K562 (cell line): ENCODE results near the gene ADAMTS6. TPM values are rescaled to one million over a fixed set of nuclear protein-coding genes. Genes with fewer than 3 reads are reported as not detected.

Experiments used
- ATAC-seq: fragments of 200-7000 bp; cut with Tn5 transposase; 3 replicates; pipeline ENCODE4 v1.9.1; 2020; ENCODE audit warnings: moderate library complexity
- BruUV-seq: library from RNA; stranded (reverse); fragments of 400-500 nt; replicated peaks from 2 replicates; lab custom pipeline; 2021; lab: Mats Ljungman, UMichigan
- CTCF ChIA-PET: fragments of 300-600 bp; formaldehyde crosslinking; extraction: SDS; loops from one replicate; lab custom pipeline; 2021; ENCODE audit warnings: low intra/inter-chr PET ratio; lab: Yijun Ruan, JAX
- POLR2A ChIA-PET: fragments of 300-600, 350-650 bp; sonication (Branson Sonifier 250); formaldehyde crosslinking; extraction: SDS; loops from one replicate; lab custom pipeline; 2021; ENCODE audit warnings: antibody characterized with exemption, inconsistent platforms; lab: Yijun Ruan, JAX
- DNase-seq, 4 experiments: peaks; one replicate each; pipeline versions ENCODE4 v3.0.0 to v3.0.0-alpha.2; 2011 to 2018; ENCODE audit warnings: low spot score in 3 of 4, mixed read lengths in 3 of 4; ENCODE audit errors: extremely low read depth in 1 of 4
- FAIRE-seq: peaks from 2 replicates; lab custom pipeline; 2011; peaks lifted over from hg19 to GRCh38; lab: Jason Lieb, UNC
- H2AFZ ChIP-seq: 2 replicates; pipeline ENCODE4 v1.6.0; 2011; ENCODE audit warnings: low read depth, low read length, control low read depth, inconsistent platforms
- H3K27ac ChIP-seq: fragments of 200-600 bp; 3 replicates; pipeline ENCODE4 v1.8.0; 2011; ENCODE audit warnings: low read depth, mild to moderate bottlenecking, control low read depth, inconsistent platforms, low read length, moderate library complexity, mixed read lengths; ENCODE audit errors: extremely low read depth
- H3K27me3 ChIP-seq, 2 experiments: fragments of 300-600 bp in 1 of 2; 2 replicates in 1 of 2; 3 replicates in 1 of 2; pipeline versions ENCODE4 v1.6.0 to v1.8.0; 2011; ENCODE audit warnings: inconsistent platforms in 2 of 2, low read length in 2 of 2, mild to moderate bottlenecking in 1 of 2, mixed read lengths in 1 of 2, moderate library complexity in 1 of 2; ENCODE audit not compliant: control insufficient read depth in 2 of 2, insufficient read depth in 2 of 2
- H3K36me3 ChIP-seq: fragments of 300-600 bp; 3 replicates; pipeline ENCODE4 v1.8.0; 2011; ENCODE audit warnings: mild to moderate bottlenecking, low read length, inconsistent platforms; ENCODE audit not compliant: control insufficient read depth, insufficient read depth
- H3K4me1 ChIP-seq, 2 experiments: fragments of 200-600 bp in 1 of 2; replicated peaks in 1 of 2; 2 replicates in 1 of 2; 3 replicates in 1 of 2; pipeline versions ENCODE4 v1.5.1 to v1.8.0; 2011; ENCODE audit warnings: inconsistent platforms in 2 of 2, low read length in 2 of 2, mild to moderate bottlenecking in 1 of 2, mixed read lengths in 1 of 2, moderate library complexity in 1 of 2; ENCODE audit not compliant: control insufficient read depth in 2 of 2, insufficient read depth in 2 of 2
- H3K4me2 ChIP-seq: 2 replicates; pipeline ENCODE4 v1.6.1; 2011; ENCODE audit warnings: low read length, control low read depth, inconsistent platforms, mixed read lengths; ENCODE audit not compliant: insufficient read depth
- H3K4me3 ChIP-seq: fragments of 200-600 bp; sonication (generic), shearing (Covaris generic); 2 replicates; pipeline ENCODE4 v1.5.1; 2016; ENCODE audit warnings: control low read depth, inconsistent platforms
- H3K79me2 ChIP-seq: fragments of 200-600 bp; 3 replicates; pipeline ENCODE4 v1.8.0; 2011; ENCODE audit warnings: low read length, inconsistent platforms; ENCODE audit not compliant: control insufficient read depth, insufficient read depth
- H3K9ac ChIP-seq, 2 experiments: 2 replicates each; pipeline versions ENCODE4 v1.6.0 to v1.6.1; 2011; ENCODE audit warnings: low read depth in 2 of 2, low read length in 2 of 2, control low read depth in 1 of 2, inconsistent platforms in 1 of 2, mild to moderate bottlenecking in 1 of 2, mixed read lengths in 1 of 2; ENCODE audit not compliant: insufficient read depth in 1 of 2
- H3K9me1 ChIP-seq: one replicate; pipeline ENCODE4 v1.6.0; 2011; ENCODE audit warnings: inconsistent platforms, mild to moderate bottlenecking, low read length, moderate library complexity; ENCODE audit not compliant: control insufficient read depth, insufficient read depth
- H3K9me3 ChIP-seq: replicated peaks from 2 replicates; pipeline ENCODE4 v1.5.1; 2011; ENCODE audit warnings: low read depth, low read length, inconsistent platforms; ENCODE audit not compliant: control insufficient read depth, insufficient read depth
- H4K20me1 ChIP-seq: replicated peaks from 2 replicates; pipeline ENCODE4 v1.6.1; 2011; ENCODE audit warnings: low read length, inconsistent platforms, mixed read lengths; ENCODE audit not compliant: control insufficient read depth, insufficient read depth
- ARID1B ChIP-seq: fragments of 450-650 bp; IDR thresholded peaks from 2 replicates; pipeline ENCODE4 v1.6.1; 2016; ENCODE audit warnings: antibody characterized with exemption, mild to moderate bottlenecking, inconsistent platforms
- CBFA2T3 ChIP-seq: fragments of 450-650 bp; IDR thresholded peaks from 2 replicates; pipeline ENCODE4 v1.6.1; 2017
- CTBP1 ChIP-seq: fragments of 450-650 bp; IDR thresholded peaks from 2 replicates; pipeline ENCODE4 v1.6.1; 2016; ENCODE audit warnings: borderline replicate concordance
- EP300 ChIP-seq: IDR thresholded peaks from 2 replicates; pipeline ENCODE4 v1.6.1; 2012; ENCODE audit warnings: low read length, improper control_type of control experiment
- JUN ChIP-seq, 2 experiments: sonication (generic) in 1 of 2; formaldehyde crosslinking in 1 of 2; IDR thresholded peaks; 2 replicates each; pipeline versions ENCODE4 v1.6.1 to v1.8.0; 2012 to 2022; ENCODE audit warnings: borderline replicate concordance in 2 of 2, mild to moderate bottlenecking in 2 of 2, improper control_type of control experiment in 1 of 2, low read depth in 1 of 2, low read length in 1 of 2, missing genetic modification reagents in 1 of 2
- MTA2 ChIP-seq: fragments of 450-650 bp; IDR thresholded peaks from 2 replicates; pipeline ENCODE4 v1.6.1; 2016; ENCODE audit warnings: low read depth
- REST ChIP-seq, 2 experiments: fragments of 450-650 bp; formaldehyde crosslinking in 1 of 2; IDR thresholded peaks; 2 replicates each; pipeline versions ENCODE4 v1.4.0 to v1.6.1; 2014 to 2020; ENCODE audit warnings: mild to moderate bottlenecking in 2 of 2, borderline replicate concordance in 1 of 2, low read depth in 1 of 2
- SMARCE1 ChIP-seq: fragments of 450-650 bp; IDR thresholded peaks from 2 replicates; pipeline ENCODE4 v1.7.1; 2016; ENCODE audit warnings: mild to moderate bottlenecking
- SMC3 ChIP-seq: conservative IDR thresholded peaks from 2 replicates; pipeline ENCODE4 v1.6.1; 2011; ENCODE audit warnings: low read depth, low read length, improper control_type of control experiment; ENCODE audit not compliant: insufficient read depth
- SOX6 ChIP-seq: fragments of 450-650 bp; IDR thresholded peaks from 2 replicates; pipeline ENCODE4 v1.6.1; 2014; ENCODE audit warnings: mild to moderate bottlenecking
- TCF3 ChIP-seq: sonication (generic); formaldehyde crosslinking; IDR thresholded peaks from 2 replicates; pipeline ENCODE4 v1.4.0; 2020; ENCODE audit warnings: mild to moderate bottlenecking, missing genetic modification reagents
- WGBS: fragments of 100-300 bp; shearing (Covaris generic); methylation state at CpG from one replicate; pipeline ENCODE4 v1.1.6; 2016; ENCODE audit warnings: low coverage, mixed read lengths; ENCODE audit not compliant: insufficient coverage; ENCODE audit errors: missing lambda C conversion rate; 5-methylcytosine and 5-hydroxymethylcytosine counted together
- in situ Hi-C: fragments of 300-500 bp; cut with MboI; formaldehyde crosslinking; loops from 4 replicates; pipeline ENCODE4 v1.15.0; 2018; ENCODE audit warnings: inconsistent platforms, mixed read lengths
- intact Hi-C: fragments of 100-400 bp; cut with micrococcal nuclease; formaldehyde crosslinking; loops from 2 replicates; pipeline ENCODE4 v1.14.2; 2022
- polyA plus RNA-seq, 8 experiments: library from polyadenylated mRNA; depleted of rRNA in 4 of 8; stranded (reverse) in 5 of 8; unstranded in 3 of 8; fragments of >200 nt; fragmentation: Nextera tagmentation in 2 of 8; fragmentation: Illumina TruSeq in 1 of 8; extraction: Ambion mirVana in 2 of 8; extraction: Trizol in 1 of 8; gene quantifications; 2 replicates each; pipeline versions ENCODE4 v1.2.1 to v1.2.3, GENCODE V29; 2011 to 2014; ENCODE audit warnings: inconsistent platforms in 1 of 8, missing spikeins in 1 of 8
- total RNA-seq, 7 experiments: library from RNA; depleted of rRNA in 6 of 7; stranded (reverse); fragments of >200 nt in 6 of 7; fragmentation: Illumina TruSeq in 2 of 7; extraction: Trizol in 2 of 7; gene quantifications; 2 replicates each; pipeline versions ENCODE4 v1.2.1 to v1.2.3, GENCODE V29; 2011 to 2021; ENCODE audit warnings: low replicate concordance in 1 of 7
- TF ChIP-seq, protein P1 (sequence below), 3 experiments: fragments of 200-800 bp in 1 of 3; sonication (Bioruptor generic) in 1 of 3; sonication (generic) in 1 of 3; formaldehyde crosslinking in 1 of 3; IDR thresholded peaks; 2 replicates each; pipeline versions ENCODE4 v1.6.1 to v1.8.0; 2016 to 2022; ENCODE audit warnings: mild to moderate bottlenecking in 2 of 3, missing compliant biosample characterization in 2 of 3, missing genetic modification characterization in 2 of 3, missing genetic modification reagents in 1 of 3

ADAMTS6 gene
- total and polyA plus RNA-seq, 9 of the 15 experiments (the other 6 are each of a cell fraction or from before 2014, with no cell fraction given): 0.57 to 5.3 (median 1.5) TPM

- DNase-seq (peak; percentile 33 to 69 (median 52)), FAIRE-seq (peak; percentile 58), ATAC-seq (peak; percentile 94)
- Histone ChIP-seq H2AFZ (peak overlapping the region; percentile 72), H3K79me2 (no peaks in the 10 kb centered on the region), H4K20me1 (no peaks in the 10 kb centered on the region), H3K9me3 (no peaks in the 10 kb centered on the region), H3K9me1 (no peaks in the 10 kb centered on the region), H3K36me3 (no peaks in the 10 kb centered on the region), H3K27ac (no peak overlapping the region), H3K4me1 (peaks cover 9% of the 10 kb centered on the region in 2 experiments; a peak in 4 of 5 replicates), H3K27me3 (0 out of 5 replicates have a peak, but pooled peaks cover 0 to 4% of the 10 kb centered on the region in 2 experiments), H3K4me2 (peak overlapping the region; percentile 17; the same call in 1 of the 2 replicates), H3K9ac (peak overlapping the region; percentile 4 to 17; a peak in 1 of 4 replicates), H3K4me3 (no peak overlapping the region)
- intact Hi-C loops: loop anchor here (1.0 kb wide), 1 partner anchor 382 kb away; no protein-coding TSS in a partner anchor
- BruUV-seq: no TSS peak
- WGBS: 19% methylated on average over 7 of the region's 9 CpGs
- in situ Hi-C loops: no loop called here
- POLR2A ChIA-PET: interaction anchor here (0.6 kb wide), 1 partner anchor 742 kb away, joined by 3 read pairs; no protein-coding TSS in a partner anchor
- CTCF ChIA-PET: no interaction called here
- TF ChIP-seq, protein P1, sequence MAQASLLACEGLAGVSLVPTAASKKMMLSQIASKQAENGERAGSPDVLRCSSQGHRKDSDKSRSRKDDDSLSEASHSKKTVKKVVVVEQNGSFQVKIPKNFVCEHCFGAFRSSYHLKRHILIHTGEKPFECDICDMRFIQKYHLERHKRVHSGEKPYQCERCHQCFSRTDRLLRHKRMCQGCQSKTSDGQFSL (CRISPR knock-in tag; IDR thresholded peaks at IDR 0.05): no peak
- TF ChIP-seq, protein P1 (tag; IDR thresholded peaks at IDR 0.05): no peak
- TF ChIP-seq MTA2 (peak; percentile 69), SMARCE1 (no peak), SMC3 (peak; percentile 67), ARID1B (peak; percentile 84), CBFA2T3 (peak; percentile 88), SOX6 (0 out of 2 replicates have a peak, but pooled peaks have one; percentile 39), TCF3 (CRISPR knock-in tag) (peak; percentile 91), JUN (IDR thresholded peaks at IDR 0.05; ENCODE audit: borderline replicate concordance, low read depth, low read length) (no peak), JUN (CRISPR knock-in tag; IDR thresholded peaks at IDR 0.05; ENCODE audit: borderline replicate concordance) (no peak), EP300 (peak; percentile 58; the same call in 1 of the 2 replicates), CTBP1 (peak; percentile 68; the same call in 1 of the 2 replicates), REST (IDR thresholded peaks at IDR 0.05; ENCODE audit: borderline replicate concordance) (peak; percentile 60; the same call in 1 of the 2 replicates), REST (CRISPR knock-in tag; IDR thresholded peaks at IDR 0.05; ENCODE audit: low read depth) (no peak)
These were observed 380.6 kb downstream of the ADAMTS6 start for GRCh38 chr5:65100911-65101631.
